NCI-H2029 (cell line): Measurements from ENCODE around the gene APOB.

ENCODE experiments used
- DNase-seq: peaks from one replicate; lab custom pipeline; 2025; lab: John Stamatoyannopoulos, UW

Gene APOB

DNA sequence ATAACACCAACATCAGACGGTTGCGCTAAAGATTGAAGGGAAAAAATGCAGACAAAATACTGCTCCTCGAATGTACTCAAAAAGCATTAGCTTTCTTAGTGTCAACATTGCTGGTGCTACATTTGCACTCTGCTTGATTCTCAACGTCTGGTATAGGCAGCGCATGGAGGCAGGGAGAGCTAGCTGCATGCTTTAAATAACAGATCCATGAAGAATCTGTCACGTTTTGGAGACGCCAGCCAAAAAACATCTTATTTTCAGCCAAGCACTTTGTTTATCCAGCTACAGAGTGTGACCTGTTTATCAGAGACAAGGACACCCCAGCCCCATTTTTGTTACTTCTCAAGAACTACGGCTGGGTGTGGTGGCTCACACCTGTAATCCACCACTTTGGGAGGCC is 59.5 kb downstream of the APOB start:
- DNase-seq, result no peak

DNA sequence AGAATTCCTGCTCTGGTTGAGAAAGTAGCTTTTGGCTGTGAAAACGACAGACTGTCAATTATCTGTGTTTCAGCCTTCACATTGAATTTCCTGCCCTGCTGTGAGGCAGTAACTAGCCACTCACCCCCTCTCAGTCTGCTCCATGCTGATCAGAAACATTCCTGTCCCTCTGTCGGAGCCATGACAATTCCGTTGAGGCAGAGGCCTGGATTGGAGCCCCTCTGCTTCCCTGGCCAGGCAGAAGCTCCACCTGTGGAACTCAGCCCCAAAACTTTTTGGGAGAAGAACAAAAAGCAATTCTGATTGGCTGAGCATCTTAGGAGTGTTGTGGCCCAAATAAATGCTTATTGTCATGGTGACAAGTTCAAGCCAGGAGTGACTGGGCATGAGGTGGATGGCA is 60.0 kb downstream of the APOB start:
- DNase-seq, result no peak

DNA sequence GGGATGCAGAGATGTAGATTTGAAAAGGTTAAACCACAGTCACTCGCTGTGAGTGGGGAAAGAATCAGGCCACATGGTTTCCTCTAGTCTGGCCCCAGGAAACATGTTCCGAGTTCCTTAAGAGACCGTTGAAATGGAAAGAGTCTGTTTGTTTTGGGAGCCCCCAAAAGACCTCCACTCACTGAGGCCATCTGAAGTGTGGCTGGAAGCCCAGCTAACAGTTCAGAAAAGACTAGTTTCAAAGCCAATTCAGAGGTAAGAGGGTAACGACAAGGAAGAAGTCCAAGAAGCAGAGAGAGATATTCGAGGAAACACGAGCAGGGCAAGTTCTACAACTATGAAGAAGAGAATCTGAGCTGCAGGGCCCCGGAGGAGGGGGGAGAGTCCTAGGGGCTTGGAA is 61.0 kb downstream of the APOB start:
- no peak for DNase-seq

GRCh38 chr2:20977520-20978180 is 66.2 kb downstream of the APOB start:
- DNase-seq, result no peak

DNA sequence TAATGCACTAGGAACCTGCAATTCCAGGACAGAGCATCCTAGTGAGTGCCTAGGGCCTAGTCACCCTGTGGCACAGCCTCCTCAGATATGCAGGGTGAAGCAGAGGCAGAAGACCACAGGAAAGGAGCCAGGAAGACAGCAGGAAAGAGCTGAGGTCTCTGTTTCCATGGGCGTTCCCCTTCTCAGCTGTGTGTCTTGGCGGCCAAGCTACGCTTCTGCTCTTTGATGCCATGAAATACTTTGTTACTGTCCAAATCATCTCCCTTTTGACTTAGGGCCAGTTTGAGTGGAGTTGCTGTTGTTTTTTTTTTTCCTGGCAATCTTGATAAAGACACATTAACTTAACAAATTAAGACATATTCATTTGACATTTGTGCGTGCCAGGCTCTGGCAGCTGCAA is 67.3 kb downstream of the APOB start:
- DNase-seq, result no peak

DNA sequence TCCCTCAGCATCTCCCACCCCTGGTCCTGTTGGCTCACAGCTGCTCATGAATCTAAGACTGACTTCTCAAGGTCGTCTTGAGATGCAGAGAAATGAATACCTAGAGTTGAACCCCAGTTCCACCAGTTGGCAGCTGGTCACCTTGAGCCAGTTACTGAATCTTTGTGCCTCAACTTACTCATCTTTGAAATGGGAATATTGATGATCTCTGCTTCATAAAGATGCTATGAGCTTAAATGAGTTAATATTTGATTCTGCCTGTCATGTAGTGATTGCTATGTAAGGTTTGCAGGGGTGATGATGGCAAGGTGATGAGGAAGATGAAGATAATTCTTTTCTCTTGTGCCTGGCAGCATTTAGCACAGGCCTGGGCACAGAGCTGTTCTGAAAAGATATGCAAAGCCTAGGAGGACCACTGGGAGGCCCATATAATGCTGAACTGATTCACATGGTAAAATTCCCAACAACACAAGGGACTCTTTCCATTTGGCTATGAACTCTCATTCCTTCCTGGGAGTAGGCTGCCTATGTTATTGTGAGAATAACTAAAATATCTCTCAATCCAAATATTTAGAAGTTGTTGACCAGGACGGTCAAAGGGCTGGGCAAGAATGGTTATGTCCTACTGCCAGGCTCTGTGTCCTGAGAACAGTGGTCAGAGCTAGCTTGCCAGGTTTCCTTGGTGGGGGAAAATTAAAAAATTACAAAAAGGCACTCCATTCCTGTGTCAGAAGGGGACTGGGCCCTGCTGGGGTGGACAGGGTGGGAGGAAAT is 70.9 kb downstream of the APOB start:
- no peak for DNase-seq

DNA sequence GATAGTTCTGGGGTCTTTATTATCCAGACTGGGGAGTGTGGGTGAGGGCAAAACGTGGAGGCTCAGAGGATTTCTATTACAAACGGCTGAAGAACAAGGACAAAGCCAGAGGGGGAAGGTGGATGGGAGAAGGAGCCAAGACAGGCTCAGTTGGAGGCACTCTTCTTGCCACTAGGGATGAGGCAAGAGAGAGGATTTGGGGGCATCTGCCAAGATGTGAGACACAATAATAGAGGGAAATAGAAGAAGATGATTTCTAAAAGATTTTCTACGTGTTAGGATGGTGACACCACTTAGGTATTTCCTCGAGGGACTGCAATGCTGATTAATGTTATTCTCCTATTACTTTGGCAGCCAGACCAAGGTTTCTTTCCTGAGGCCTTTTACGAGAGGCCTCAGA is 71.8 kb downstream of the APOB start:
- DNase-seq, result no peak

GRCh38 chr2:20970068-20970467 is 73.8 kb downstream of the APOB start:
- DNase-seq, result no peak

- DNase-seq, result no peak
These were observed 77.7 kb downstream of the APOB start for GRCh38 chr2:20966061-20966595.

- no peak for DNase-seq
These were observed 78.7 kb downstream of the APOB start for GRCh38 chr2:20965221-20965620.

DNA sequence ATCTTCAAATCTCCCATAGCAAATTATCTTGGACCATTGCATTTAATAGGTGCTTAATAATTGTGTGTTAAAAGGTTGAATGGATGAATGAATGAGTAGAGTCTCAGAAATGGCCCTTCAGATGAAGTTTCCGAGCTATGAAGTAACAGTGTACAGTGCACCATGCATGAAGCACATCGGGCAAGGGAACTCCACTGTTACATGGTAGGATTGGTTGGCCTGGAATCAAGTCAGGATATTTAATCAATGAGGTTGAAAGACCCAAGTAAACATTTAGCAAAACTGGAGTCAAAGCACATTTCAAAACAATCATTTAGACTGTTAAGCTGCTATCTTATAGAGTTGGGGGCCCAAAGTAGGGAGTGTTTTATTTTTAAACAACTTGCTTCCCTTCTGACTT is 80.0 kb downstream of the APOB start:
- no peak for DNase-seq

- DNase-seq, result peak; percentile 28
These were observed 80.8 kb downstream of the APOB start for GRCh38 chr2:20962939-20963557.

DNA sequence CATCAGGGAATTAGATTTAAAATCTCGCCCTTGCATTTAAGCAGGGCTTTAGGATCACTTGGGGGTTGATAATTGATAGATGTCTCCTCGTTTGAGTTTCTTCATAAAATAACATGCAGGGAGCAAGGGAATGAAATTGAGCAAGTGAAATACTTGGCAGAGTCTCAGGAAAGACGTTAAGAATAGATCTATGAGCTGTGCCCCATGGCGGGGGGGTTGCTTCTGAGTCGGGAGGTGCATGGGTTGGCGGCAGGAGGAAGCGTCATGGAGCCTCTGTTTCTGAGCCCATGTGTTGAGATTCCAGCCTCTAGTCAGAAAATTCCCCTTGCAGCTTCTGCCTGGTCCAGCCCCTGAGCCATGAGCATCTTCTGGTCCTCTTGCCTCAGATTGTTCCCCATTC is 82.0 kb downstream of the APOB start:
- no peak for DNase-seq

DNA sequence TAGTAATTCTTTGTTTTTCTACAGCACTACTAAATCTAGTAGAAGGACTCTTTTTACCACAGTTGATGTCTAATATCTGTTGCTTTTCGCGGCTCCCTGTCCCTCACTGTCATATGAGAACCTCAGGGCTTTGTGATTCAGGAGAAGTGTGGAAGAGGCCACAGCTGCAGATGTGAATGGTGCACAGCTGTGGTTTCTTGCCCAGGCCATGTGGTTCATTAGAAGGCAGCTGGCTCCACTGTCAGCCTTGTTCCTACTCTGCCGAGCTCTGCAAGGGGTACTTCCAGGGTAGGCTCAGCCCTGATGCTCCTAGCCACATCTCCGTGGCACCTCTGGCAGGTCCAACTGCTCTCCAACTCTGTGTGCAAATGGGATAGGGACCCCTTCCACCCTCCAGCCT is 83.9 kb downstream of the APOB start:
- DNase-seq, result no peak

- DNase-seq, result no peak
These were observed 84.6 kb downstream of the APOB start for GRCh38 chr2:20959252-20959651.

- no peak for DNase-seq
These were observed 85.9 kb downstream of the APOB start for GRCh38 chr2:20957788-20958525.

GRCh38 chr2:20955277-20956026 is 88.4 kb downstream of the APOB start:
- no peak for DNase-seq

DNA sequence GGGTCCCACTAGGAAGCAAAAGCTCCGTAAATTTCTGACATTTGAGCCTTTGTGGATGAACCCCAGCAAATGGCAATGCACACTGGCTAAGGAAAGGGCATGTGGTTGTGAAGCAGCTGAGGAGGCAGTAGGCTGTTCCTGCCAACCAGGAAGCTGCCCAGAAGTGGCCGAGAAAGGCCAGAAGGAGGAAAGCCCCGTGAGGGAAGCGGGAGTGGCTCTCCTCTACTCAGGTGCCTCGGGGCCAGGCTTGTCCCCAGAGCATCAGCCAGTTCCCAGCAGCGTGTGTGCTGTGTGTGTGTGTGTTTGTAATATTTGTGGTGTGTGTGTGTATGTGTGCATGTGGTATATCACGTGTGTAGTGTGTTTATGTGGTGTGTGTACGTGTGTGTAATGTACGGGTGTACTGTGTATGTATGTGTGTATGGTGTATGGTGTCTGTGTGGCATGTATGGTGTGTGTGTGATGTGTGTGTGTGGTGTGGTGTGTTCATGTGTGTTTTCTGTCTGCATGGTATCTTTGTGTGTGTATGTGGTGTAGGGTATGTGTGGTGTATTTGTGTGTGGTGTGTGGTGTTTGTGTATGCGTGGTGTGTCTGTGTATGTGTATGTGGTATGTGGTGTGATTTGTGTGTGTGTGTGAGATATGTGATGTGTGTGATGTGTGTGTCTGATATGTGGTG is 90.6 kb downstream of the APOB start:
- no peak for DNase-seq
